Esophagus muscularis mucosa (tissue), 4 donors: ENCODE data around the gene ABHD12B. TPM values are rescaled to one million over a fixed set of nuclear protein-coding genes. Genes with fewer than 3 reads are reported as not detected.

Experiments used
- DNase-seq: peaks from one replicate; pipeline ENCODE4 v3.0.0-alpha.2; 2017; ENCODE audit errors: extremely low spot score
- H3K27ac ChIP-seq, 4 donors: fragments of 200-600 bp; sonication (generic); replicated peaks in 1 of 4; 1 replicate in 3 of 4; 2 replicates in 1 of 4; pipeline ENCODE4 v1.5.1; 2016 to 2019; ENCODE audit warnings: mild to moderate bottlenecking in 1 of 4
- H3K27me3 ChIP-seq, 4 donors: fragments of 200-600 bp; sonication (generic); one replicate each; pipeline versions ENCODE4 v1.5.1 to v1.6.0; 2016 to 2019
- H3K36me3 ChIP-seq, 4 donors: fragments of 200-600 bp; sonication (generic); one replicate each; pipeline ENCODE4 v1.5.1; 2016 to 2019
- H3K4me1 ChIP-seq, 4 donors: fragments of 200-600 bp; sonication (generic); one replicate each; pipeline ENCODE4 v1.5.1; 2016 to 2019
- H3K4me3 ChIP-seq, 4 donors: fragments of 200-600 bp; sonication (generic); 1 replicate in 2 of 4; 2 replicates in 2 of 4; pipeline ENCODE4 v1.5.1; 2016 to 2019; ENCODE audit warnings: mild to moderate bottlenecking in 4 of 4, moderate library complexity in 1 of 4
- H3K9me3 ChIP-seq, 4 donors: fragments of 200-600 bp; sonication (generic); 1 replicate in 3 of 4; 2 replicates in 1 of 4; pipeline ENCODE4 v1.5.1; 2016 to 2019
- EP300 ChIP-seq: sonication (generic); formaldehyde crosslinking; IDR thresholded peaks from one replicate; pipeline ENCODE4 v1.6.1; 2017; ENCODE audit warnings: antibody characterized with exemption
- POLR2A ChIP-seq: fragments of 450-650 bp; IDR thresholded peaks from one replicate; pipeline ENCODE4 v1.6.1; 2017; ENCODE audit warnings: antibody characterized with exemption, moderate library complexity, mild to moderate bottlenecking, low read depth
- POLR2AphosphoS5 ChIP-seq, 2 donors: sonication (generic); formaldehyde crosslinking; IDR thresholded peaks; one replicate each; pipeline ENCODE4 v1.6.1; 2017; ENCODE audit warnings: antibody characterized with exemption in 2 of 2
- WGBS: methylation state at CpG from one replicate; pipeline ENCODE4 v1.1.5; 2018; 5-methylcytosine and 5-hydroxymethylcytosine counted together
- intact Hi-C: fragments of 100-400 bp; cut with DNase I; formaldehyde crosslinking; loops from one replicate; pipeline ENCODE4 v1.15.1; 2023
- total RNA-seq, 4 donors: library from RNA; depleted of rRNA; stranded (reverse); fragments of >200 nt; gene quantifications; one replicate each; pipeline versions ENCODE4 v1.1.0 to v1.2.1, GENCODE V29; 2016
- TF ChIP-seq, protein P1 (sequence below), 3 experiments: fragments of 200-600 bp in 2 of 3; fragments of 450-650 bp in 1 of 3; sonication (generic) in 2 of 3; IDR thresholded peaks; one replicate each; pipeline ENCODE4 v1.5.1; 2017 to 2019; ENCODE audit warnings: antibody characterized with exemption in 3 of 3, mild to moderate bottlenecking in 2 of 3, moderate library complexity in 1 of 3

The ABHD12B gene, protein sequence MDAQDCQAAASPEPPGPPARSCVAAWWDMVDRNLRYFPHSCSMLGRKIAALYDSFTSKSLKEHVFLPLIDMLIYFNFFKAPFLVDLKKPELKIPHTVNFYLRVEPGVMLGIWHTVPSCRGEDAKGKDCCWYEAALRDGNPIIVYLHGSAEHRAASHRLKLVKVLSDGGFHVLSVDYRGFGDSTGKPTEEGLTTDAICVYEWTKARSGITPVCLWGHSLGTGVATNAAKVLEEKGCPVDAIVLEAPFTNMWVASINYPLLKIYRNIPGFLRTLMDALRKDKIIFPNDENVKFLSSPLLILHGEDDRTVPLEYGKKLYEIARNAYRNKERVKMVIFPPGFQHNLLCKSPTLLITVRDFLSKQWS
- not detected for total RNA-seq

- TF ChIP-seq, protein P1, sequence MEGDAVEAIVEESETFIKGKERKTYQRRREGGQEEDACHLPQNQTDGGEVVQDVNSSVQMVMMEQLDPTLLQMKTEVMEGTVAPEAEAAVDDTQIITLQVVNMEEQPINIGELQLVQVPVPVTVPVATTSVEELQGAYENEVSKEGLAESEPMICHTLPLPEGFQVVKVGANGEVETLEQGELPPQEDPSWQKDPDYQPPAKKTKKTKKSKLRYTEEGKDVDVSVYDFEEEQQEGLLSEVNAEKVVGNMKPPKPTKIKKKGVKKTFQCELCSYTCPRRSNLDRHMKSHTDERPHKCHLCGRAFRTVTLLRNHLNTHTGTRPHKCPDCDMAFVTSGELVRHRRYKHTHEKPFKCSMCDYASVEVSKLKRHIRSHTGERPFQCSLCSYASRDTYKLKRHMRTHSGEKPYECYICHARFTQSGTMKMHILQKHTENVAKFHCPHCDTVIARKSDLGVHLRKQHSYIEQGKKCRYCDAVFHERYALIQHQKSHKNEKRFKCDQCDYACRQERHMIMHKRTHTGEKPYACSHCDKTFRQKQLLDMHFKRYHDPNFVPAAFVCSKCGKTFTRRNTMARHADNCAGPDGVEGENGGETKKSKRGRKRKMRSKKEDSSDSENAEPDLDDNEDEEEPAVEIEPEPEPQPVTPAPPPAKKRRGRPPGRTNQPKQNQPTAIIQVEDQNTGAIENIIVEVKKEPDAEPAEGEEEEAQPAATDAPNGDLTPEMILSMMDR (IDR thresholded peaks at IDR 0.05): no peak
- TF ChIP-seq EP300 (no peak), POLR2AphosphoS5 (IDR thresholded peaks at IDR 0.05) (no peak), POLR2A (no peak)
- 16% methylated on average over 17 of the region's 63 CpGs for WGBS
- Histone ChIP-seq H3K9me3 (no peaks in the 10 kb centered on the region), H3K4me1 (peaks cover 0 to 9% (median 8%) of the 10 kb centered on the region in 4 donors), H3K36me3 (no peaks in the 10 kb centered on the region), H3K27me3 (peaks cover 0 to 51% (median 22%) of the 10 kb centered on the region in 4 donors), H3K4me3 (peak within 1 kb of the TSS; percentile 32 to 48 (median 38)), H3K27ac (no peak within 1 kb of the TSS)
- DNase-seq: no peak
- intact Hi-C loops: no loop called here
Measured at GRCh38 chr14:50871914-50872732, at the start of gene ABHD12B. Gene ABHD12B, plus strand, starts transcription at chr14:50872053. Its CDS starts 122 bp downstream, at chr14:50872175.

DNA sequence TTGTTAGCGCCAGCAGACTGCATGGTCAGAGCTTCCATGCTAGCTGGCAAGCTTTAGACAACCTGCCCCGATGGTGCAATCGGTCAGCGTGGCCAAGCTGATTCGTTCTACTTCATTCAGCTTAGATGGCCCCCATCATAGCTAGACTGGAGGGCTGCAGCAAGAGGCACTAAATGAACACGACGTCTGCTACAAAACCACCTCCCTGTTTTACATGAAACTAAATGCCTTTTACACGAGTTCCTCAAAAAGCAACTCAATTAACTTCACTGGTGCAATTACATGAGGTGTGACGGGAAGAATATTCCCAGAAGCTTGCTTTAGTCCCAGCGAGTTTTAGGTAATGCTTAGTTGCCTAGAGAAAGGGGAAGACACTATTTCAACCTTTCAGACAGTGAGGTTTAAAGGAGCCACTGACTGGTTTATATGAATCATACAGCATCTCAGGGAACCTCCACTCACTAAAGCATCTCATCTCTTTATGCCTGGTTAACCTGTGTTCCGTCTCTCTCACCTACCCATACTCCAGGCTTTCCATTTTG, 49.3 kb upstream of the ABHD12B start:
- H3K4me3 ChIP-seq: no peak overlapping the region
- no peaks in the 10 kb centered on the region for H3K36me3 ChIP-seq
- no peaks in the 10 kb centered on the region for H3K9me3 ChIP-seq
- WGBS: 88% methylated on average over 11 of the region's 11 CpGs
- DNase-seq: peak; percentile 87
- peaks cover 19 to 60% (median 36%) of the 10 kb centered on the region in 4 donors for H3K4me1 ChIP-seq
- H3K27ac ChIP-seq: peak overlapping the region in 3 of 4 donors; percentile 42 to 57 (median 53)
- no peaks in the 10 kb centered on the region for H3K27me3 ChIP-seq
- intact Hi-C loops: no loop called here
- TF ChIP-seq, protein P1 (IDR thresholded peaks at IDR 0.05): no peak
- TF ChIP-seq POLR2A (no peak), POLR2AphosphoS5 (IDR thresholded peaks at IDR 0.05) (no peak), EP300 (no peak)

GRCh38 chr14:50823051-50823761, 48.6 kb upstream of the ABHD12B start:
- no peak for TF ChIP-seq EP300
- TF ChIP-seq POLR2AphosphoS5 (IDR thresholded peaks at IDR 0.05): no peak
- TF ChIP-seq, protein P1 (IDR thresholded peaks at IDR 0.05): no peak
- no peak for TF ChIP-seq POLR2A
- Histone ChIP-seq H3K36me3 (no peaks in the 10 kb centered on the region), H3K27ac (peak overlapping the region; percentile 25 to 57 (median 48)), H3K4me3 (peak overlapping the region in 3 of 4 donors; percentile 4 to 29 (median 13)), H3K4me1 (peaks cover 20 to 60% (median 36%) of the 10 kb centered on the region in 4 donors), H3K9me3 (no peaks in the 10 kb centered on the region), H3K27me3 (no peaks in the 10 kb centered on the region)
- intact Hi-C loops: no loop called here
- peak; percentile 64 for DNase-seq
- WGBS: 38% methylated on average over 11 of the region's 11 CpGs

- no peak for TF ChIP-seq EP300
- TF ChIP-seq POLR2A: no peak
- TF ChIP-seq, protein P1 (IDR thresholded peaks at IDR 0.05): no peak
- no peak for TF ChIP-seq POLR2AphosphoS5 (IDR thresholded peaks at IDR 0.05)
- 67% methylated on average over 10 of the region's 10 CpGs for WGBS
- peak overlapping the region; percentile 25 to 57 (median 48) for H3K27ac ChIP-seq
- no peaks in the 10 kb centered on the region for H3K27me3 ChIP-seq
- H3K9me3 ChIP-seq: no peaks in the 10 kb centered on the region
- peak overlapping the region in 3 of 4 donors; percentile 4 to 29 (median 13) for H3K4me3 ChIP-seq
- peaks cover 26 to 64% (median 42%) of the 10 kb centered on the region in 4 donors for H3K4me1 ChIP-seq
- H3K36me3 ChIP-seq: no peaks in the 10 kb centered on the region
- intact Hi-C loops: no loop called here
- DNase-seq: peak; percentile 24
Measured at GRCh38 chr14:50823762-50824636, 47.9 kb upstream of the ABHD12B start.
